ENCODE measurements around the gene GOLGA8R. TPM values are rescaled to one million over a fixed set of nuclear protein-coding genes. Genes with fewer than 3 reads are reported as not detected.

The GOLGA8R gene
- 1.7 and 6.7 TPM in 2 replicates for total RNA-seq

DNA sequence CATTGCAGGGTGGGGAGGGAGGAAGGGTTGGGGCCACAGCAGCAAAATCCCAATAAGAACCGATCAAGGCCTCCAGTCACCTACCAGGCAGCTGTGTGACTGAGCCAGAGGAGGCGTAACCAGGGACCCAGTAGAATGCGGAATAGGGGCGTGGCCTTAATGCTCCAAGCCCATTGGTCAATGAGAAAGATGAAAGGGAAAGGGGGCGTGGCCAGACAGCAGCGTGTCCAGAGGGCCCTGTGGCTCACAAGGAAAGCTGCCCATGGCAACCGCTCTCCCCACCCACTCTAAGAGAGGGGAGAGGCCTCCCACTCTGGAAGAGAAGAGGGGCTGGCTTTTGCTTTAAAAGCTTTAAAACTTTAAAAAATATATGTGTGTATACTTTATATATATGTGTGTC lies at the start of gene GOLGA8R:
TSS of gene GOLGA8R (minus strand) at position 101 of the 400 bp plus-strand sequence. CDS start at position 3, 98 bp downstream.

GRCh38 chr15:30392766-30393663 lies 21.0 kb downstream of the GOLGA8R start, which contains the start of gene CHRFAM7A:
Gene CHRFAM7A (minus strand): TSS chr15:30393540. CDS start chr15:30383351, 10,189 bp downstream.

Small RNA genes within 50 kb of the gene (small RNA-seq; reads per million reads assigned to genes)
- gene AC019322.2 = not detected
- gene RF00019 = not detected
- gene RF00096 = not detected
- not detected for gene RN7SL196P

Other genes starting within 250 kb of the GOLGA8R start
- 1.2 TPM in 1 of 2 replicates, not detected in the other for gene CHRFAM7A, start 20.7 kb downstream of the GOLGA8R start, total RNA-seq
- gene GOLGA8Q, start 137.8 kb upstream of the GOLGA8R start, total RNA-seq = 0.54 and 2.7 TPM in 2 replicates
- gene GOLGA8H, start 189.8 kb upstream of the GOLGA8R start, total RNA-seq = under 0.01 TPM in 1 of 2 replicates, not detected in the other

Measured in placental epithelial cell (primary cell).